Stimulated activated CD8-positive, alpha-beta memory T cell treated with anti-CD3 and anti-CD28 coated beads, Interleukin-4, amount 100 ng/mL, for 4 hours (primary cell): ENCODE measurements around the gene NDNF.

ENCODE experiments used
- DNase-seq, 2 donors: peaks; one replicate each; pipeline ENCODE4 v3.0.0-alpha.2; 2020; ENCODE audit warnings: low read depth in 2 of 2, low spot score in 1 of 2

NDNF gene

GRCh38 chr4:121015421-121015820, 56.9 kb downstream of the NDNF start:
- no peak for DNase-seq

GRCh38 chr4:121014544-121014943, 57.8 kb downstream of the NDNF start:
- DNase-seq, result no peak

- no peak for DNase-seq
Measured at GRCh38 chr4:121011780-121012340, 60.5 kb downstream of the NDNF start.

- DNase-seq, result no peak
Measured at GRCh38 chr4:121011138-121011537, 61.2 kb downstream of the NDNF start.

- DNase-seq, result no peak
Measured at GRCh38 chr4:121009578-121010478, 62.5 kb downstream of the NDNF start.

- no peak for DNase-seq
Measured at GRCh38 chr4:121007660-121008059, 64.7 kb downstream of the NDNF start.

- no peak for DNase-seq
Measured at GRCh38 chr4:121003863-121004262, 68.5 kb downstream of the NDNF start.

- DNase-seq, result no peak
Measured at GRCh38 chr4:120995266-120996010, 76.9 kb downstream of the NDNF start.

- no peak for DNase-seq
Measured at GRCh38 chr4:120994521-120994920, 77.8 kb downstream of the NDNF start.

GRCh38 chr4:120991885-120992284, 80.5 kb downstream of the NDNF start:
- no peak for DNase-seq

- no peak for DNase-seq
Measured at GRCh38 chr4:120990246-120990645, 82.1 kb downstream of the NDNF start.
